Measurements from ENCODE around the gene USP7. TPM values are rescaled to one million over a fixed set of nuclear protein-coding genes. Genes with fewer than 3 reads are reported as not detected.

USP7 gene
- total and polyA plus RNA-seq, 10 of the 15 experiments (the other 5 are each of a cell fraction or from before 2014, with no cell fraction given), result 16.2 to 133 (median 60.5) TPM

DNA sequence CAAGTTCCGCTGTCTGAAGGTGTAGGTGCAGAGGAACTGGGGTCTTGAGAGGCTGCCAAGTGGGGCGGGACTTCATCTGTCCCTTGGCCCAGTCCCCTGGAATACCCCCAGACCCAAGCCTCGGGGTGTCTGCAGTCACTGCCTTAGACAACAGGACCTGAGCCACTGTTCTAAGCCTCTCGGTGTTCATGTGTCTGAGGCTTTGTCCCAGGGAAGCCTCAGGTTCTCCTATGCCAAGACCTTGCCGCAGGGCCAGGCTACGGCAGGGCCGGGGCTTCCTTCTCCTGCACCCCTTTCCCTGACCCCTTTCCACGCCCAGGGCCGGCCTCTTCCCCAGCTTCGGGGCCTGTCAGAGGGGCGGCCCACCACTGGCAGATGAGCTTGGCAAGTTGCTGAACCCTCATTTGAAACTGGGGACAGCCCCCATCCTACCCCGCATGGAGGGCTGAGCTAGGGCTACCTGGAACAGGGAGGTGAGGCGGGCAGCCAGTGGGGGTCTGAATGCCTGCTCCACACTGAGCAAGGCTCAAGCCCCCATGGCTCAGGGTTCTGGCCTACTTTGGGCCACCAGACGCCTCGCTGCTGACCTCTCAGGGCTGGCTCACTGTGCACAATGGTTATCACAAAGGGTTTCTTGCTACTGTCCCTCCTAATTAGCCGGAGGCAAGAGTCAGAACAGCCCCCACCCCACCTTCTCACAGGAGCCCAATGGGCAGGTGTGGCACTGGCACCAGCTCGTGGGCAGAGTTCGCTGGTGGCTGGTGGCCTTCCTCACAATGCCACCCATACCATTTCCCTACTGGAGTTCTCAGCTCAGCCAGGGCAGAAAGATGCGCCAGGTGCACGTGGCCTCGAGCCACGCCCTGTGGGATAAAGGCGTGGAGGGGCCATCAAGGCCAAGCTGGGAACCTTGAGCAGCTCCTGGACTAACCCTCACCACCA, 74.5 kb downstream of the USP7 start (continued):
- TF ChIP-seq FOXK2 (IDR thresholded peaks at IDR 0.05), result no peak
- TF ChIP-seq EP300 (IDR thresholded peaks at IDR 0.05; ENCODE audit: borderline replicate concordance in 1 of 2, control insufficient read depth in 1 of 2, low read depth in 2 of 2, low read length in 2 of 2), result no peak
- TF ChIP-seq POLR2AphosphoS2 (IDR thresholded peaks at IDR 0.05; ENCODE audit: low read depth, low read length), result peak; percentile 22; the same call in 1 of the 2 replicates
- TF ChIP-seq SRF (IDR thresholded peaks at IDR 0.05; ENCODE audit: low read depth in 2 of 2, low read length in 2 of 2), result no peak
- TF ChIP-seq, protein P1, sequence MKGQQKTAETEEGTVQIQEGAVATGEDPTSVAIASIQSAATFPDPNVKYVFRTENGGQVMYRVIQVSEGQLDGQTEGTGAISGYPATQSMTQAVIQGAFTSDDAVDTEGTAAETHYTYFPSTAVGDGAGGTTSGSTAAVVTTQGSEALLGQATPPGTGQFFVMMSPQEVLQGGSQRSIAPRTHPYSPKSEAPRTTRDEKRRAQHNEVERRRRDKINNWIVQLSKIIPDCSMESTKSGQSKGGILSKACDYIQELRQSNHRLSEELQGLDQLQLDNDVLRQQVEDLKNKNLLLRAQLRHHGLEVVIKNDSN (IDR thresholded peaks at IDR 0.05; ENCODE audit: borderline replicate concordance, extremely low read length, insufficient read depth, low read depth, low read length), result no peak
- no peak for TF ChIP-seq EZH2 (IDR thresholded peaks at IDR 0.05; ENCODE audit: borderline replicate concordance, control insufficient read depth, low read depth, low read length)
- TF ChIP-seq POLR2A (IDR thresholded peaks at IDR 0.05; ENCODE audit: low read depth, low read length), result peak; percentile 18; the same call in 1 of the 2 replicates
- TF ChIP-seq TAF1 (IDR thresholded peaks at IDR 0.05; ENCODE audit: borderline replicate concordance, low read depth, low read length), result no peak
- TF ChIP-seq STAT1 (conservative IDR thresholded peaks at IDR 0.05), result no peak
- no peak for TF ChIP-seq TBL1XR1 (IDR thresholded peaks at IDR 0.05; ENCODE audit: low read depth, low read length)
- TF ChIP-seq, protein P2, sequence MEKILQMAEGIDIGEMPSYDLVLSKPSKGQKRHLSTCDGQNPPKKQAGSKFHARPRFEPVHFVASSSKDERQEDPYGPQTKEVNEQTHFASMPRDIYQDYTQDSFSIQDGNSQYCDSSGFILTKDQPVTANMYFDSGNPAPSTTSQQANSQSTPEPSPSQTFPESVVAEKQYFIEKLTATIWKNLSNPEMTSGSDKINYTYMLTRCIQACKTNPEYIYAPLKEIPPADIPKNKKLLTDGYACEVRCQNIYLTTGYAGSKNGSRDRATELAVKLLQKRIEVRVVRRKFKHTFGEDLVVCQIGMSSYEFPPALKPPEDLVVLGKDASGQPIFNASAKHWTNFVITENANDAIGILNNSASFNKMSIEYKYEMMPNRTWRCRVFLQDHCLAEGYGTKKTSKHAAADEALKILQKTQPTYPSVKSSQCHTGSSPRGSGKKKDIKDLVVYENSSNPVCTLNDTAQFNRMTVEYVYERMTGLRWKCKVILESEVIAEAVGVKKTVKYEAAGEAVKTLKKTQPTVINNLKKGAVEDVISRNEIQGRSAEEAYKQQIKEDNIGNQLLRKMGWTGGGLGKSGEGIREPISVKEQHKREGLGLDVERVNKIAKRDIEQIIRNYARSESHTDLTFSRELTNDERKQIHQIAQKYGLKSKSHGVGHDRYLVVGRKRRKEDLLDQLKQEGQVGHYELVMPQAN (conservative IDR thresholded peaks at IDR 0.05), result no peak
- TF ChIP-seq, protein P3, sequence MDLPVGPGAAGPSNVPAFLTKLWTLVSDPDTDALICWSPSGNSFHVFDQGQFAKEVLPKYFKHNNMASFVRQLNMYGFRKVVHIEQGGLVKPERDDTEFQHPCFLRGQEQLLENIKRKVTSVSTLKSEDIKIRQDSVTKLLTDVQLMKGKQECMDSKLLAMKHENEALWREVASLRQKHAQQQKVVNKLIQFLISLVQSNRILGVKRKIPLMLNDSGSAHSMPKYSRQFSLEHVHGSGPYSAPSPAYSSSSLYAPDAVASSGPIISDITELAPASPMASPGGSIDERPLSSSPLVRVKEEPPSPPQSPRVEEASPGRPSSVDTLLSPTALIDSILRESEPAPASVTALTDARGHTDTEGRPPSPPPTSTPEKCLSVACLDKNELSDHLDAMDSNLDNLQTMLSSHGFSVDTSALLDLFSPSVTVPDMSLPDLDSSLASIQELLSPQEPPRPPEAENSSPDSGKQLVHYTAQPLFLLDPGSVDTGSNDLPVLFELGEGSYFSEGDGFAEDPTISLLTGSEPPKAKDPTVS (IDR thresholded peaks at IDR 0.05; ENCODE audit: low read depth, low read length), result no peak
- no peak for TF ChIP-seq RUNX3 (IDR thresholded peaks at IDR 0.05; ENCODE audit: low read length)
- TF ChIP-seq, protein P4, sequence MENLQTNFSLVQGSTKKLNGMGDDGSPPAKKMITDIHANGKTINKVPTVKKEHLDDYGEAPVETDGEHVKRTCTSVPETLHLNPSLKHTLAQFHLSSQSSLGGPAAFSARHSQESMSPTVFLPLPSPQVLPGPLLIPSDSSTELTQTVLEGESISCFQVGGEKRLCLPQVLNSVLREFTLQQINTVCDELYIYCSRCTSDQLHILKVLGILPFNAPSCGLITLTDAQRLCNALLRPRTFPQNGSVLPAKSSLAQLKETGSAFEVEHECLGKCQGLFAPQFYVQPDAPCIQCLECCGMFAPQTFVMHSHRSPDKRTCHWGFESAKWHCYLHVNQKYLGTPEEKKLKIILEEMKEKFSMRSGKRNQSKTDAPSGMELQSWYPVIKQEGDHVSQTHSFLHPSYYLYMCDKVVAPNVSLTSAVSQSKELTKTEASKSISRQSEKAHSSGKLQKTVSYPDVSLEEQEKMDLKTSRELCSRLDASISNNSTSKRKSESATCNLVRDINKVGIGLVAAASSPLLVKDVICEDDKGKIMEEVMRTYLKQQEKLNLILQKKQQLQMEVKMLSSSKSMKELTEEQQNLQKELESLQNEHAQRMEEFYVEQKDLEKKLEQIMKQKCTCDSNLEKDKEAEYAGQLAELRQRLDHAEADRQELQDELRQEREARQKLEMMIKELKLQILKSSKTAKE (IDR thresholded peaks at IDR 0.05; ENCODE audit: low read depth, poor library complexity, severe bottlenecking), result no peak

All from GM12878 (cell line).